ENCODE data around the gene DIRAS1. TPM values are rescaled to one million over a fixed set of nuclear protein-coding genes. Genes with fewer than 3 reads are reported as not detected.

DIRAS1 gene
- total and polyA plus RNA-seq, 2 of the 8 experiments (the other 6 are each of a cell fraction or from before 2014, with no cell fraction given) = 20.2 to 22.3 TPM

- TF ChIP-seq, protein P1, sequence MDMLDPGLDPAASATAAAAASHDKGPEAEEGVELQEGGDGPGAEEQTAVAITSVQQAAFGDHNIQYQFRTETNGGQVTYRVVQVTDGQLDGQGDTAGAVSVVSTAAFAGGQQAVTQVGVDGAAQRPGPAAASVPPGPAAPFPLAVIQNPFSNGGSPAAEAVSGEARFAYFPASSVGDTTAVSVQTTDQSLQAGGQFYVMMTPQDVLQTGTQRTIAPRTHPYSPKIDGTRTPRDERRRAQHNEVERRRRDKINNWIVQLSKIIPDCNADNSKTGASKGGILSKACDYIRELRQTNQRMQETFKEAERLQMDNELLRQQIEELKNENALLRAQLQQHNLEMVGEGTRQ (IDR thresholded peaks at IDR 0.05; ENCODE audit: low read length) = no peak
- no peak for TF ChIP-seq MAFK (IDR thresholded peaks at IDR 0.05; ENCODE audit: low read depth, low read length)
- no peak for TF ChIP-seq EGR1 (IDR thresholded peaks at IDR 0.05; ENCODE audit: borderline replicate concordance, low read depth, low read length)
- no peak for TF ChIP-seq SIRT6 (IDR thresholded peaks at IDR 0.05; ENCODE audit: low read length)
- TF ChIP-seq TAF7 (optimal IDR thresholded peaks at IDR 0.05; ENCODE audit: borderline replicate concordance, low read depth, low read length) = no peak
- no peak for TF ChIP-seq TCF12 (IDR thresholded peaks at IDR 0.05; ENCODE audit: low read depth, low read length)
These were observed 37.7 kb downstream of the DIRAS1 start (continued) for GRCh38 chr19:2683430-2684003.

All from H1 (cell line).